Measurements from ENCODE around the gene CIART. TPM values are rescaled to one million over a fixed set of nuclear protein-coding genes. Genes with fewer than 3 reads are reported as not detected.
A peak's percentile ranks its signal among the peaks of the same experiment; 100 is the strongest.

Gene CIART
- polyA plus RNA-seq, 1 experiment = 9.4 TPM

DNA sequence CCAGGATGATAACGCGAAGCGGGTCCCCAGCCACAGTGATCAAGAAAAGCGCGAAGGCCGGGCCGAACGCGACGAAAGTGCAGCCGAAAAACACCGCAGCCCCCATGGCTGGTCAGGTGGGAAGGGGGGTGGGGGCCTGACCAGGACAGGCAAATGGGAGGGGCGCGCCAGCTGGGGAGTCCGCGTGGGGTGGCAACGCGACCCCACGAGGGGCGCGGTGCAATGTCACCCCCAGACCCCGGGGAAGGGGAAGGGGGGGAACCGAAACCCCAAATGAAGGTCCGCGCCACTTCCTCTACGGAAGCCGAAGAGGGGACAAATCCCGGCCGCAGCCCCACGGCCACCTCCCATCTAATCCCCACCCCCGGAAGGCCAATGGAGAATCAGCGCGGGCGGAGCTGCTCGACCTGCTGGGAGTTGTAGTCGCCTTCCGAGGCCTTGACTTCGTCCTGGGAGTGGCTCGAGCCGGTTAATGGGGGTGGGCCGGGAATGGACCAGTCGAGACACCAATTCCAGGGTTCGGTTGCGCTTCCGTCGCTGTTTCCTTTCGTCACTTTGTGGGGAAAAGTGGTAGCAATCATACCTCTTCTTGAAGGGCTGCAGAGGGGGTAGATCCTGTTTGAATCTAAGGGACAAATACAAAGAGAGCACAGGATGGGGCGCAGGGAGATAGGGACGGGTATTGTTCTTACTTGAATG is 13.5 kb upstream of the CIART start, which contains the start of gene APH1A:
Gene APH1A (minus strand): TSS at position 312 of the 699 bp plus-strand sequence. CDS start 206 bp downstream, at position 106.
- Histone ChIP-seq H3K27me3 (ENCODE audit: control insufficient read depth, insufficient read depth, low read length) (no peaks in the 10 kb centered on the region), H3K4me3 (ENCODE audit: low read depth, low read length) (peak within 1 kb of the TSS; percentile 95), H3K27ac (ENCODE audit: low read depth, low read length) (peak within 1 kb of the TSS; percentile 70), H3K9me3 (ENCODE audit: control insufficient read depth, insufficient read depth, low read length) (no peaks in the 10 kb centered on the region; the same call in 1 of the 2 replicates)
- ChIA-PET CTCF (interaction anchor here (0.8 to 6.7 kb wide), 5 partner anchors 12 to 18 kb away, joined by 3 to 118 read pairs (median 3); partner anchors contain the start of genes CA14 and CIART), POLR2A (interaction anchor here (0.9 to 1.0 kb wide), 3 partner anchors 13 to 19 kb away, joined by 3 to 6 read pairs (median 3); partner anchors contain the start of gene CIART)
- peak; percentile 91 for DNase-seq (ENCODE audit: low read depth, low spot score)
- TF ChIP-seq, protein P1, sequence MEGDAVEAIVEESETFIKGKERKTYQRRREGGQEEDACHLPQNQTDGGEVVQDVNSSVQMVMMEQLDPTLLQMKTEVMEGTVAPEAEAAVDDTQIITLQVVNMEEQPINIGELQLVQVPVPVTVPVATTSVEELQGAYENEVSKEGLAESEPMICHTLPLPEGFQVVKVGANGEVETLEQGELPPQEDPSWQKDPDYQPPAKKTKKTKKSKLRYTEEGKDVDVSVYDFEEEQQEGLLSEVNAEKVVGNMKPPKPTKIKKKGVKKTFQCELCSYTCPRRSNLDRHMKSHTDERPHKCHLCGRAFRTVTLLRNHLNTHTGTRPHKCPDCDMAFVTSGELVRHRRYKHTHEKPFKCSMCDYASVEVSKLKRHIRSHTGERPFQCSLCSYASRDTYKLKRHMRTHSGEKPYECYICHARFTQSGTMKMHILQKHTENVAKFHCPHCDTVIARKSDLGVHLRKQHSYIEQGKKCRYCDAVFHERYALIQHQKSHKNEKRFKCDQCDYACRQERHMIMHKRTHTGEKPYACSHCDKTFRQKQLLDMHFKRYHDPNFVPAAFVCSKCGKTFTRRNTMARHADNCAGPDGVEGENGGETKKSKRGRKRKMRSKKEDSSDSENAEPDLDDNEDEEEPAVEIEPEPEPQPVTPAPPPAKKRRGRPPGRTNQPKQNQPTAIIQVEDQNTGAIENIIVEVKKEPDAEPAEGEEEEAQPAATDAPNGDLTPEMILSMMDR (IDR thresholded peaks at IDR 0.05; ENCODE audit: low read depth, low read length) = no peak

DNA sequence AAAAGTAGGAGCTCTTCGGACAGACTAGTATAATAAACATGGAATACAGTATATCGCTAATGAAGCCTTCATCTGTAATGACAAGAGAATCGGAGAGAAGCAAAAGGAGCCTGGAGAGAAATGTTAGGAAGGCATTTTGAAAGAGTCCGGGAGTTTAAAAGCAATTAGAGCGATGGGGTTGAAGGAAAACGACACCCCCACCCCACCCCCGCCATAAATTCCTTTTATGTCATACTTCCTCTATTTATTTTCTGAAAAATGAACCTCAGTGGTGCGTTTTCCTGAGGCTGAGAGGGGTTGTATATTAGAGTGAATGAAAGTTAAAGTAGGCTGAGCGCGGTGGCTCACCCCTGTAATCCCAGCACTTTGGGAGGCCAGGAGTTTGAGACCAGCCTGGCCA is 12.9 kb upstream of the CIART start:
- CTCF ChIA-PET = interaction anchor here (0.8 to 6.7 kb wide), 5 partner anchors 11 to 19 kb away, joined by 3 to 118 read pairs (median 3); partner anchors contain the start of genes CA14 and CIART
- no peak for DNase-seq (ENCODE audit: low read depth, low spot score)
- Histone ChIP-seq H3K4me3 (ENCODE audit: low read depth, low read length) (peak overlapping the region; percentile 95), H3K27me3 (ENCODE audit: control insufficient read depth, insufficient read depth, low read length) (no peaks in the 10 kb centered on the region), H3K27ac (ENCODE audit: low read depth, low read length) (peak overlapping the region; percentile 57), H3K9me3 (ENCODE audit: control insufficient read depth, insufficient read depth, low read length) (no peaks in the 10 kb centered on the region; the same call in 1 of the 2 replicates)
- POLR2A ChIA-PET = interaction anchor here (0.9 to 1.0 kb wide), 3 partner anchors 13 to 19 kb away, joined by 3 to 6 read pairs (median 3); partner anchors contain the start of gene CIART
- TF ChIP-seq, protein P1 (IDR thresholded peaks at IDR 0.05; ENCODE audit: low read depth, low read length) = no peak

DNA sequence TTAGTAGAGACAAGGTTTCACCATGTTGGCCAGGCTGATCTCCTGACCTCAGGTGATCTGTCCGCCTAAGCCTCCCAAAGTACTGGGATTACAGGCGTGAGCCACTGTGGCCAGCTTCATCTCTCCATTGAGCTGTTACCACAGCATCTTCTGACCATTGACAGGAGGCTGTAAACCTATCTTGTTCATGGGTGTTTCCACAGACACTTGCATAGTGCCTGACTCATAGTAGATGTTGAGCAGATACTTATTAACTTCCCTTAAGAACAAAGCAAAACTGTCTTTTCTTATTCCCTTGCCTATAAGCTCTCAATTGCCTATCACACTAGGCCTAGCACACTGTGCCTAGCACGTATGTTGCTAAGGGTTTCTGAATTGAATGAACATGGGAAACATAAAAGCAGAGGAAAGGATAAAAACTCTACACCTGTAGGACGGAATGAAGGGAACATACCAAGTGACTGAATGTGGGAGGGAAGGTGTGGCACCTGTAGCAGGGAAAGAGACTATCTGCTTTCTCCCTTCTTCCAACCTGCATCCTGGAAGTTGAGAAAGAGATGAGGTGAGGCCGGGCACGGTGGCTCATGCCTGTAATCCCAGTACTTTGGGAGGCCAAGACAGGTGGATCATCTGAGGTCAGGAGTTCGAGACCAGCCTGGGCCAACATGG is 10.9 kb upstream of the CIART start:
- H3K4me3 ChIP-seq (ENCODE audit: low read depth, low read length) = no peak overlapping the region
- ChIA-PET CTCF (interaction anchor here (0.6 to 6.7 kb wide), 6 partner anchors 9 to 198 kb away, joined by 3 to 118 read pairs (median 6); partner anchors contain the start of genes CA14 and CIART), POLR2A (interaction anchor here (0.6 to 1.3 kb wide), 2 partner anchors 14 to 333 kb away, joined by 3 to 4 read pairs; partner anchors contain the start of gene CA14)
- no peak for DNase-seq (ENCODE audit: low read depth, low spot score)
- H3K27ac ChIP-seq (ENCODE audit: low read depth, low read length) = no peak overlapping the region
- H3K9me3 ChIP-seq (ENCODE audit: control insufficient read depth, insufficient read depth, low read length) = no peaks in the 10 kb centered on the region; the same call in 1 of the 2 replicates
- H3K27me3 ChIP-seq (ENCODE audit: control insufficient read depth, insufficient read depth, low read length) = no peaks in the 10 kb centered on the region
- TF ChIP-seq, protein P1 (IDR thresholded peaks at IDR 0.05; ENCODE audit: low read depth, low read length) = no peak

DNA sequence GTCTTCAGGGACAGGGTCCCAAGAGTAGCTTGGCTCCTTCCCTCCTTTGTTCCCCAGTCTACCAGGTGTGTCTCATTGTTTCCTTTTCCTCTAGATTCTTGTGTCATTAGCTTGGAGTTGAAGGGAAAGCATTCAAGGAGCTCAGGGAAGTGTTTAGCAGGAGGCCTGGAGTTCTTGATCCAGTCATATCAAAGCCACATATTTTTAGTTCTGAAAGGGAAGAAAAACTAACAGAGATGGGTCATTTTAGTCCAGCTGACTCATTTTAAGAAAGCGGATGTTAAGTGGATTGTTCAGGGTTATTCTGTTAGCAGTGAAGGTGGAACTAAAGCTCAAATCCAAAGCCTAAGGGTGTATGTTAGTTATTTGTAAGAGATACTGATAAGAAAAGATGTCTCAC is 9.0 kb upstream of the CIART start:
- Histone ChIP-seq H3K9me3 (ENCODE audit: control insufficient read depth, insufficient read depth, low read length) (no peaks in the 10 kb centered on the region; the same call in 1 of the 2 replicates), H3K27ac (ENCODE audit: low read depth, low read length) (peak overlapping the region; percentile 11), H3K27me3 (ENCODE audit: control insufficient read depth, insufficient read depth, low read length) (no peaks in the 10 kb centered on the region), H3K4me3 (ENCODE audit: low read depth, low read length) (peak overlapping the region; percentile 70)
- CTCF ChIA-PET = interaction anchor here (0.7 to 6.7 kb wide), 6 partner anchors 8 to 86 kb away, joined by 3 to 118 read pairs (median 4); partner anchors contain the start of genes CA14 and CIART
- POLR2A ChIA-PET = interaction anchor here (1.0 to 1.4 kb wide), 3 partner anchors 9 to 48 kb away, joined by 3 to 6 read pairs (median 3); partner anchors contain the start of genes CIART and PRPF3
- TF ChIP-seq, protein P1 (IDR thresholded peaks at IDR 0.05; ENCODE audit: low read depth, low read length) = no peak
- DNase-seq (ENCODE audit: low read depth, low spot score) = no peak

Measured in AG04450 (cell line).